Coronary artery (tissue), 2 donors: Measurements from ENCODE around the gene PAWR.
A peak's percentile ranks its signal among the peaks of the same experiment; 100 is the strongest.
"Not testable (repeated sequence)": the region's sequence is repeated elsewhere in the genome, so short reads cannot be mapped to it uniquely, and the experiment has no call there.

Experiments used
- DNase-seq: peaks from one replicate; pipeline ENCODE4 v3.0.0-alpha.2; 2017; ENCODE audit warnings: low spot score
- H3K27ac ChIP-seq, 2 donors: fragments of 200-600 bp; sonication (generic); one replicate each; pipeline ENCODE4 v1.5.1; 2016 to 2019
- H3K4me3 ChIP-seq: fragments of 200-600 bp; sonication (generic); 2 replicates; pipeline ENCODE4 v1.5.1; 2016; ENCODE audit warnings: mild to moderate bottlenecking, moderate library complexity
- TF ChIP-seq, protein P1 (sequence below): fragments of 200-600 bp; sonication (generic); IDR thresholded peaks from one replicate; pipeline ENCODE4 v1.5.1; 2019; ENCODE audit warnings: antibody characterized with exemption

PAWR gene

DNA sequence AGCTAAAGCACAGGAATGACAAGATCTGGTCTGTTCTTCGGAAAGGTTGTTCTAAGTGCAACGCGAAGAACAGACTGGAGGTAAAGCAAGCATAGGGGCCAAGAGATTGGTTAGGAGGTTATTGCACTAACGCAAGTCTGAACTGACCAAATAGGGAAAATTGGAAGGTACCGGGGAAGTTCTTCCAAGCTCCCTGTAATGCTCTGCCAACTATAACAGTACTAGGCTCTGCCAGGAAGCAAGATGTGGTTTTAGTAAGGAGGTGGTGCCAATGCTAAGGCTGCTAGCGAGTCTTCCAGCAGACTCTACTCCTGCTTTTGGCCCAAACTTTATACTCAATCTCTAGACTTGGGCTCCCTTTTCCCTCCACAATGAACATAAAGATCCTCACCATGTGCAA lies 138.6 kb downstream of the PAWR start:
- TF ChIP-seq, protein P1, sequence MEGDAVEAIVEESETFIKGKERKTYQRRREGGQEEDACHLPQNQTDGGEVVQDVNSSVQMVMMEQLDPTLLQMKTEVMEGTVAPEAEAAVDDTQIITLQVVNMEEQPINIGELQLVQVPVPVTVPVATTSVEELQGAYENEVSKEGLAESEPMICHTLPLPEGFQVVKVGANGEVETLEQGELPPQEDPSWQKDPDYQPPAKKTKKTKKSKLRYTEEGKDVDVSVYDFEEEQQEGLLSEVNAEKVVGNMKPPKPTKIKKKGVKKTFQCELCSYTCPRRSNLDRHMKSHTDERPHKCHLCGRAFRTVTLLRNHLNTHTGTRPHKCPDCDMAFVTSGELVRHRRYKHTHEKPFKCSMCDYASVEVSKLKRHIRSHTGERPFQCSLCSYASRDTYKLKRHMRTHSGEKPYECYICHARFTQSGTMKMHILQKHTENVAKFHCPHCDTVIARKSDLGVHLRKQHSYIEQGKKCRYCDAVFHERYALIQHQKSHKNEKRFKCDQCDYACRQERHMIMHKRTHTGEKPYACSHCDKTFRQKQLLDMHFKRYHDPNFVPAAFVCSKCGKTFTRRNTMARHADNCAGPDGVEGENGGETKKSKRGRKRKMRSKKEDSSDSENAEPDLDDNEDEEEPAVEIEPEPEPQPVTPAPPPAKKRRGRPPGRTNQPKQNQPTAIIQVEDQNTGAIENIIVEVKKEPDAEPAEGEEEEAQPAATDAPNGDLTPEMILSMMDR, result no peak
- peak overlapping the region; percentile 56 to 61 for H3K27ac ChIP-seq
- H3K4me3 ChIP-seq, result peak overlapping the region; percentile 28
- DNase-seq, result no peak

DNA sequence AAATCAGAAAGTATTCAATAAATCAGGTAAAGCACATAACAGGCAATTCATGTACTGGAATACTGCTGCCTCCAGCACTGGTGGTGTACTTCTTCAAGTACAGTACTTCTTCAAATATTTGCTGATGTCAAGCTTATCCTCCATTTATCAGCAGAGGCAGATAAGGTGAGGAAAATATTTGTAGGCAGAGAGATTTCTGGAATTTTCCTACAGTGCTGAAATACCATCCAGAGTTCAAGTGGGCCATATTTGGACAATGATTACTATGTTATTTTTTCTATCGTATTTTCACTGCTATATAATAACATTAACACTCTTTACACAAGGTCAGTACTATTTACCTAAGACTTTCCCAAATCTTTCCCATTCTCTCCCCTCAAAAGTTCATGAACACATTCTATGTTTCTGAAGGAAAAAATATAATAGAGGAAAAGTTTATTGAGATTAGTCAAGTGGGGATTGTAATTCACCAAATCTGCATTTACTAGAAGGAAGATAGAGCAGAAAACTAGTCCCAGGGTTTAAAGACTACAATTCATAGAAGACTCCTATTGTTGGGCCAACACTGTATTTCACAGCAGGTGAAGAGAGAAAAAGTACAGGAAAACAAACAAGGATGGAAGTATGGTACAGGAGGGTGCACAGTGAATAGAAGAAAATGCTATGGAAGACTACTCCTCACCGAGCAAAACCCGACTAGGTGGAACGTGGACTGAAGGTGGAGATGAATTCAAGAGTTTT lies 141.1 kb downstream of the PAWR start:
- TF ChIP-seq, protein P1, result no peak
- no peak overlapping the region for H3K27ac ChIP-seq
- no peak overlapping the region for H3K4me3 ChIP-seq
- DNase-seq, result no peak

DNA sequence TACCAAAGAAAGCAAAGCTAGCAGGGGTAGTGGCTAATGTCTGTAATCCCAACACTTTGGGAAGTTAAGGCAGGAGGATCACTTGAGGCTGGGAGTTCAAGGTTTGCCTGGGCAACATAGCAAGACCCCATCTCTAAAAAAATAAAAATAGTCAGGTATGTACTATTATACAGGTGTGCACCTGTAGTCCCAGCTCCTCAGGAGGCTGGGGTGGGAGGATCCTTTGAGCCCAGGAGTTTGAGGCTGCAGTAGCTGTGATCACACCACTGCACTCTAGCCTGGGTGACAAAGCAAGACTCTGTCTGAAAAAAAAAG lies 142.2 kb downstream of the PAWR start:
- no peak for DNase-seq
- Histone ChIP-seq H3K4me3 (no peak overlapping the region), H3K27ac (peak overlapping the region; percentile 40 to 79)
- TF ChIP-seq, protein P1, result no peak

DNA sequence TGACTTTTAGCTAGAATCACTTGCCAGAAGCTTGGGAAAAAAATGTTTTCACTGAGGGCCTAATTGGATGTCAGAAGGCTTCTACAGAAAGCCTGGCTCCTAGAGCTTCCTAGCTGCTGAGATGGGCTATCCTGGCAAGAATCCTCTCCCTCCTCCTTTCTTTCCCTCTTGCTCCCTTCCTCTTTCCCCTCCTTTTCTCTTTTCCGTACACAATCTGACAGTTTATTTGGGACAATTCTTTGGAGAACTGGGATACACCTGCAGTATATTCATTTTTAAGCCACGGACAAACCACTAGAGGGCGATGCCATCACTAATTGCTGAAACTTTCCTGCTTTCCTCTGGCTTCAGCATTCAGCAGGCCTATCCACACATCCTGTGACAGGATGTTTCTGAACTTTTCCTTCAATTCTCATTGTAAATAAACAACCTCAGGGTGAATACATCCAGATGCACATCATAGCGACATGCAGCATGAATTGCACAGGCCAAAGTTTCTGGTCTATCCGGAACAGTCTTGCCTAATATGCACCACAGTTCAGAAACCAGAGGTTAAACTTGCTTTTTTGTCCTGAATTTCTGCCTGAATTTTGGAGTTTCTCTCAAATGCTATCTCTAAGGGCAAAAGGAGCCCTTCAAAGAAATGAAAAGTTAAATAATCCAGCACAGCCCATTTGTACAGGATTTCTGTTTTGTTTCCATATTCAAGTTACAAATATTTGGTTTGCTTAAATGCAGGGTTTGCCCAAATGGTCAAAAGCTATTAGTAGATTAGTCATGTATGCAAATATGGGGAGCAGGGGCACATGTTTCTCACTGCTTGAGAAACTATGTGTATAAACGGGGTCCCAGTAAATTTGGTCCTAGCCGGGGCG lies 142.8 kb downstream of the PAWR start:
- Histone ChIP-seq H3K4me3 (no peak overlapping the region), H3K27ac (peak overlapping the region; percentile 40 to 79)
- DNase-seq, result no peak
- TF ChIP-seq, protein P1, result peak; percentile 71

DNA sequence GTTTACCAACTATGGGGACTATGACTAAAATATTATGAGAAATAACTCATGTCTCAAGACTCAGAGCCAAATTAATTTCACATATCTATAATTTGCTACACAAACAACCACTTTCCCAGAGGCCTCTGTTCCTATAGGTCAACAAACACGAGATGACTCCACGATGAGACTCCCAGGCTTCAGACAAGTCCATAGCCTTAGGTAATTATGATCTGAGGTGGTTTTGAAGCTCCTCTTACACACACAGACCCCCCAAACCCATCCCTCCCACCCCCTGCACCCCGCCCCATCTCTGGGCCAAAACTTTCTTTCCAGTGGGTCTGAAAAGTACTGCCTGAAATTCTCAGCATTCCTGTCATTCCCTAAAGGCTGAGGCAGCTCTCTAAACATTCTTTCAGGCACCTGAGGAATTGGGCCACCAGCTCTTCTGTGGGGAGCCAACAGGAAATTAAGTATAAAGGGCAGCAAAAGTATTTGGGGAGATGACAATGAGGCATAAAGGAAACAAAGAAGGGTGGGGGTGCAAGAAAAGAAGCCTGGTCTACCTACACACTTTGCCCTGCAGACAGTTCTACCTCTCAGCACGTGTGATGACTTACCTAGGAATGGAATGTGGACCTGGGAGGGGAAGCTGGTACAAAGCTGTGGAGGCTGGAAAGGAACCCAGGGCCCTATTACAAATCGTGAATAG lies 143.6 kb downstream of the PAWR start:
- DNase-seq, result no peak
- TF ChIP-seq, protein P1, result no peak
- Histone ChIP-seq H3K27ac (peak overlapping the region; percentile 40 to 79), H3K4me3 (no peak overlapping the region)

DNA sequence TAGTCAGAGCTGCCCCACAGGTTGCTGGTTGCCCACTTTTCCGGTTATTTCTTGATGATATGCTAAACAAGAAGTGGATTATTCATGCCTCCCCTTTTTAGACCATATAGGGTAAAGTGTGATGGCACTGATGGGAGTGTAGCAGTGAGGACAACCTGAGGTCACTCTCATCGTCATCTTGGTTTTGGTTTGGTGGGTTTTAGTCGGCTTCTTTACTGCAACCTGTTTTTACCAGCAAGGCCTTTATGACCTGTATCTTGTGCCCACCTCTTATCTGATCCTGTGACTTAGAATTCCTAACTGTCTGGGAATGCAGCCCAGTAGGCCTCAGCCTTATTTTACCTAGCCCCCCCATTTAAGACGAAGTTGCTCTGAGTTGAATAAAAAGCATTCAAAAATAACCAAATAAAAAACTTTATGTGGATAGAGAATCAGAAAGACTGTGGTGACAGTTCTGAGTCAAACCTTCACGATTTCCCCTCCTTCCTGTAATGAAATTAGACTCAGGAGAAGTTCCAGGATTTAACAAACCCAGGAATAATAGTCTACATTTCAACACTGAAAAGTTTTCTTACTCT lies 144.2 kb downstream of the PAWR start:
- Histone ChIP-seq H3K27ac (peak overlapping the region; percentile 40 to 79), H3K4me3 (no peak overlapping the region)
- TF ChIP-seq, protein P1, result no peak
- no peak for DNase-seq

DNA sequence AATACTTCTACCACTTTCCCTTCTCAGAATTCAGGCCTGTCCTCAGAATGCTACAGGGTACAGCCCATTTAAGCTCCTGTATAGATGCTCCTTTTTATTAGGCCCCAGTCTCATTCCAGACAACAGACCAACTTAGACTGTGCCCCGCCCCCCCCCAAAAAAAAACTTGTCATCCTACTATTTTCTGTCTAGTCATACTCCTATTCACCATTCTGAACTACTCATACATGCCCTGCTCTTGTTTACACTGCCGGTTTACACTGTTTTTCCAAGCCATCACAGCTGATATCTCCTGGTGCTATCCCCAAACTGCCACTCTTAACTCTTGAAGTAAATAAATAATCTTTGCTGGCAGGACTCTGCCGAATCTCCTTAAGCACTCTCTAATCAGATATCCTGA lies 146.3 kb downstream of the PAWR start:
- not testable (repeated sequence) for H3K27ac ChIP-seq, H3K4me3 ChIP-seq, DNase-seq
